BLaER1 (cell line): ENCODE measurements around the gene SIRT7.

Experiments
- H3K27ac ChIP-seq: shearing (Covaris generic); formaldehyde crosslinking; 2 replicates; pipeline ENCODE4 v1.8.1; 2022
- H3K27me3 ChIP-seq: shearing (Covaris generic); formaldehyde crosslinking; 2 replicates; pipeline ENCODE4 v1.8.1; 2022
- H3K36me3 ChIP-seq: shearing (Covaris generic); formaldehyde crosslinking; 2 replicates; pipeline ENCODE4 v1.8.1; 2022
- H3K4me1 ChIP-seq: shearing (Covaris generic); formaldehyde crosslinking; 2 replicates; pipeline ENCODE4 v1.8.1; 2022
- H3K4me2 ChIP-seq: shearing (Covaris generic); formaldehyde crosslinking; 2 replicates; pipeline ENCODE4 v1.8.1; 2022
- H3K4me3 ChIP-seq: shearing (Covaris generic); formaldehyde crosslinking; 2 replicates; pipeline ENCODE4 v1.8.1; 2022
- H3K9ac ChIP-seq: shearing (Covaris generic); formaldehyde crosslinking; 2 replicates; pipeline ENCODE4 v1.8.1; 2022
- H3K9me3 ChIP-seq: shearing (Covaris generic); formaldehyde crosslinking; 2 replicates; pipeline ENCODE4 v1.8.1; 2022
- H4K20me1 ChIP-seq: shearing (Covaris generic); formaldehyde crosslinking; 2 replicates; pipeline ENCODE4 v1.8.1; 2022
- Cebpa-rat ChIP-seq: shearing (Covaris generic); IDR thresholded peaks from 2 replicates; pipeline ENCODE4 v1.8.1; 2022

SIRT7 gene

GRCh38 chr17:81941484-81942166, 23.6 kb upstream of the SIRT7 start:
- H4K20me1 ChIP-seq, result no peaks in the 10 kb centered on the region
- H3K4me1 ChIP-seq, result peaks cover 79% of the 10 kb centered on the region
- peak overlapping the region; percentile 47 for H3K27ac ChIP-seq
- H3K9me3 ChIP-seq, result no peaks in the 10 kb centered on the region
- peak overlapping the region; percentile 100 for H3K4me2 ChIP-seq
- no peaks in the 10 kb centered on the region for H3K27me3 ChIP-seq
- H3K36me3 ChIP-seq, result no peaks in the 10 kb centered on the region
- peak overlapping the region; percentile 36; the same call in 1 of the 2 replicates for H3K4me3 ChIP-seq
- no peak for TF ChIP-seq Cebpa-rat
- H3K9ac ChIP-seq, result 0 out of 2 replicates have a peak overlapping the region, but pooled peaks have one; percentile 42

GRCh38 chr17:81940538-81941483, 22.8 kb upstream of the SIRT7 start:
- peak overlapping the region; percentile 100 for H3K4me2 ChIP-seq
- H3K36me3 ChIP-seq, result no peaks in the 10 kb centered on the region
- no peaks in the 10 kb centered on the region for H4K20me1 ChIP-seq
- H3K9me3 ChIP-seq, result no peaks in the 10 kb centered on the region
- 0 out of 2 replicates have a peak overlapping the region, but pooled peaks have one; percentile 36 for H3K4me3 ChIP-seq
- H3K9ac ChIP-seq, result 0 out of 2 replicates have a peak overlapping the region, but pooled peaks have one; percentile 42
- H3K27ac ChIP-seq, result peak overlapping the region; percentile 47
- H3K27me3 ChIP-seq, result no peaks in the 10 kb centered on the region
- TF ChIP-seq Cebpa-rat, result no peak
- peaks cover 87% of the 10 kb centered on the region for H3K4me1 ChIP-seq

GRCh38 chr17:81939881-81940385, 22.0 kb upstream of the SIRT7 start:
- no peak for TF ChIP-seq Cebpa-rat
- Histone ChIP-seq H3K4me2 (peak overlapping the region; percentile 100), H3K9ac (no peak overlapping the region; the same call in 1 of the 2 replicates), H3K9me3 (no peaks in the 10 kb centered on the region), H3K4me1 (peaks cover 95% of the 10 kb centered on the region), H3K27ac (peak overlapping the region; percentile 95), H3K27me3 (no peaks in the 10 kb centered on the region), H4K20me1 (peaks cover 4% of the 10 kb centered on the region; the same call in 1 of the 2 replicates), H3K4me3 (no peak overlapping the region), H3K36me3 (peaks cover 6% of the 10 kb centered on the region)

GRCh38 chr17:81939218-81939617, 21.2 kb upstream of the SIRT7 start:
- Histone ChIP-seq H3K4me2 (peak overlapping the region; percentile 100), H3K27ac (peak overlapping the region; percentile 95), H3K4me3 (no peak overlapping the region), H3K27me3 (no peaks in the 10 kb centered on the region), H3K9ac (peak overlapping the region; percentile 68), H3K4me1 (peaks cover 95% of the 10 kb centered on the region), H4K20me1 (peaks cover 11% of the 10 kb centered on the region; the same call in 1 of the 2 replicates), H3K36me3 (peaks cover 13% of the 10 kb centered on the region), H3K9me3 (no peaks in the 10 kb centered on the region)
- no peak for TF ChIP-seq Cebpa-rat

- peaks cover 82% of the 10 kb centered on the region for H3K4me1 ChIP-seq
- peak overlapping the region; percentile 90 for H3K4me3 ChIP-seq
- H3K36me3 ChIP-seq, result peaks cover 27% of the 10 kb centered on the region
- peaks cover 44% of the 10 kb centered on the region; the same call in 1 of the 2 replicates for H4K20me1 ChIP-seq
- H3K9me3 ChIP-seq, result no peaks in the 10 kb centered on the region
- peak overlapping the region; percentile 88 for H3K9ac ChIP-seq
- peak overlapping the region; percentile 100 for H3K4me2 ChIP-seq
- TF ChIP-seq Cebpa-rat, result no peak
- H3K27ac ChIP-seq, result peak overlapping the region; percentile 38; the same call in 1 of the 2 replicates
- no peaks in the 10 kb centered on the region for H3K27me3 ChIP-seq
These were observed 17.7 kb upstream of the SIRT7 start for GRCh38 chr17:81935709-81936084.

- Histone ChIP-seq H3K4me1 (peaks cover 82% of the 10 kb centered on the region), H3K4me2 (peak overlapping the region; percentile 100), H3K36me3 (peaks cover 27% of the 10 kb centered on the region), H3K9ac (peak overlapping the region; percentile 88), H4K20me1 (peaks cover 46% of the 10 kb centered on the region; the same call in 1 of the 2 replicates), H3K4me3 (peak overlapping the region; percentile 90), H3K27ac (0 out of 2 replicates have a peak overlapping the region, but pooled peaks have one; percentile 38), H3K27me3 (no peaks in the 10 kb centered on the region), H3K9me3 (no peaks in the 10 kb centered on the region)
- no peak for TF ChIP-seq Cebpa-rat
These were observed 17.1 kb upstream of the SIRT7 start for GRCh38 chr17:81934850-81935708.

GRCh38 chr17:81934098-81934757, 16.3 kb upstream of the SIRT7 start:
- peaks cover 6% of the 10 kb centered on the region for H3K27me3 ChIP-seq
- peaks cover 49% of the 10 kb centered on the region; the same call in 1 of the 2 replicates for H4K20me1 ChIP-seq
- peaks cover 80% of the 10 kb centered on the region for H3K4me1 ChIP-seq
- TF ChIP-seq Cebpa-rat, result no peak
- no peak overlapping the region for H3K27ac ChIP-seq
- H3K9ac ChIP-seq, result 0 out of 2 replicates have a peak overlapping the region, but pooled peaks have one; percentile 15
- H3K4me3 ChIP-seq, result no peak overlapping the region
- peak overlapping the region; percentile 13; the same call in 1 of the 2 replicates for H3K4me2 ChIP-seq
- H3K36me3 ChIP-seq, result peaks cover 27% of the 10 kb centered on the region
- H3K9me3 ChIP-seq, result no peaks in the 10 kb centered on the region

GRCh38 chr17:81933178-81933699, 15.3 kb upstream of the SIRT7 start:
- Histone ChIP-seq H3K4me3 (no peak overlapping the region), H3K27ac (no peak overlapping the region), H4K20me1 (peaks cover 55% of the 10 kb centered on the region; the same call in 1 of the 2 replicates), H3K4me2 (no peak overlapping the region), H3K9me3 (no peaks in the 10 kb centered on the region), H3K27me3 (peaks cover 16% of the 10 kb centered on the region), H3K36me3 (peaks cover 27% of the 10 kb centered on the region), H3K4me1 (peaks cover 80% of the 10 kb centered on the region), H3K9ac (no peak overlapping the region)
- TF ChIP-seq Cebpa-rat, result no peak
